Omental fat pad (tissue), 4 donors: ENCODE results near the gene KCNMB1. TPM values are rescaled to one million over a fixed set of nuclear protein-coding genes. Genes with fewer than 3 reads are reported as not detected.

Experiments used
- ATAC-seq: fragments of 150-250 bp; one replicate; pipeline ENCODE4 v1.9.1; 2016; ENCODE audit warnings: mild to moderate bottlenecking, moderate library complexity; ENCODE audit not compliant: low FRiP score
- DNase-seq: peaks from one replicate; pipeline ENCODE4 v3.0.0-alpha.2; 2019; ENCODE audit warnings: low spot score
- total RNA-seq, 4 donors: library from RNA; depleted of rRNA; stranded (reverse); fragments of >200 nt; gene quantifications; one replicate each; pipeline ENCODE4 v1.1.0, GENCODE V29; 2016
- TF ChIP-seq, protein P1 (sequence below), 3 donors: fragments of 450-650 bp; IDR thresholded peaks; one replicate each; pipeline ENCODE4 v1.5.1; 2016 to 2017; ENCODE audit warnings: antibody characterized with exemption in 3 of 3, mild to moderate bottlenecking in 3 of 3, moderate library complexity in 2 of 3

The KCNMB1 gene
- total RNA-seq, 4 donors from 2014 or later, result 0.19 to 1.9 (median 0.46) TPM

- ATAC-seq, result no peak
- TF ChIP-seq, protein P1, sequence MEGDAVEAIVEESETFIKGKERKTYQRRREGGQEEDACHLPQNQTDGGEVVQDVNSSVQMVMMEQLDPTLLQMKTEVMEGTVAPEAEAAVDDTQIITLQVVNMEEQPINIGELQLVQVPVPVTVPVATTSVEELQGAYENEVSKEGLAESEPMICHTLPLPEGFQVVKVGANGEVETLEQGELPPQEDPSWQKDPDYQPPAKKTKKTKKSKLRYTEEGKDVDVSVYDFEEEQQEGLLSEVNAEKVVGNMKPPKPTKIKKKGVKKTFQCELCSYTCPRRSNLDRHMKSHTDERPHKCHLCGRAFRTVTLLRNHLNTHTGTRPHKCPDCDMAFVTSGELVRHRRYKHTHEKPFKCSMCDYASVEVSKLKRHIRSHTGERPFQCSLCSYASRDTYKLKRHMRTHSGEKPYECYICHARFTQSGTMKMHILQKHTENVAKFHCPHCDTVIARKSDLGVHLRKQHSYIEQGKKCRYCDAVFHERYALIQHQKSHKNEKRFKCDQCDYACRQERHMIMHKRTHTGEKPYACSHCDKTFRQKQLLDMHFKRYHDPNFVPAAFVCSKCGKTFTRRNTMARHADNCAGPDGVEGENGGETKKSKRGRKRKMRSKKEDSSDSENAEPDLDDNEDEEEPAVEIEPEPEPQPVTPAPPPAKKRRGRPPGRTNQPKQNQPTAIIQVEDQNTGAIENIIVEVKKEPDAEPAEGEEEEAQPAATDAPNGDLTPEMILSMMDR (IDR thresholded peaks at IDR 0.05), result no peak
- DNase-seq, result no peak
Measured at GRCh38 chr5:170366276-170366675, 22.9 kb downstream of the KCNMB1 start.

DNA sequence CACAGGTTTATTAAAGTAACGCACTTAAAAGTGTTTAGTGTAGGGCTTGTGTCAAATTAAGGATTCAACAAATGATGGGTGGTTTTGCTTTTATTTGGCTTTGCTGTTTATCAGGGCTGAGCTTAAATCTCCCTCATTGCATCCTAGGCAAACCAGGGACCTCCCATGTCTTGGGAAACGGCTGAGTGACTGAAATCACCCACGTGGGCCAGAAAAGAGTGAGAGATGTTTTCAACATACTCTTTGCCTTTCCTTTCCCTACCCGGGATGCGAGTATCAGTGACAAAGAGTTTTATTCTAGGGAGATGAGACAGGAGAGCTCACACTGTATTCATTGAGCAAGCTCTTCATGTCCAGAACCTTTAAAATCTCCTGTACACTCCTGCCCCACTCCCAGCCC, 23.3 kb downstream of the KCNMB1 start:
- ATAC-seq (no peak), DNase-seq (no peak)
- TF ChIP-seq, protein P1 (IDR thresholded peaks at IDR 0.05), result no peak

- no peak for DNase-seq
- no peak for ATAC-seq
- TF ChIP-seq, protein P1 (IDR thresholded peaks at IDR 0.05), result no peak
Measured at GRCh38 chr5:170365011-170365410, 24.2 kb downstream of the KCNMB1 start.

- TF ChIP-seq, protein P1 (IDR thresholded peaks at IDR 0.05), result no peak
- ATAC-seq (no peak), DNase-seq (no peak)
Measured at GRCh38 chr5:170363671-170364070, 25.5 kb downstream of the KCNMB1 start.

GRCh38 chr5:170362656-170363055, 26.5 kb downstream of the KCNMB1 start:
- TF ChIP-seq, protein P1 (IDR thresholded peaks at IDR 0.05), result no peak
- ATAC-seq (no peak), DNase-seq (no peak)

GRCh38 chr5:170362102-170362501, 27.1 kb downstream of the KCNMB1 start:
- ATAC-seq (no peak), DNase-seq (no peak)
- TF ChIP-seq, protein P1 (IDR thresholded peaks at IDR 0.05), result no peak

- TF ChIP-seq, protein P1 (IDR thresholded peaks at IDR 0.05), result no peak
- DNase-seq, result no peak
- ATAC-seq, result no peak
Measured at GRCh38 chr5:170361616-170362015, 27.6 kb downstream of the KCNMB1 start.
